CD1c-positive myeloid dendritic cell (primary cell): ENCODE data around the gene TRPM4.
"Not testable (repeated sequence)": the region's sequence is repeated elsewhere in the genome, so short reads cannot be mapped to it uniquely, and the experiment has no call there.

Source experiments
- DNase-seq: peaks from one replicate; pipeline ENCODE4 v3.0.0-alpha.2; 2016; ENCODE audit errors: extremely low spot score

Gene TRPM4

GRCh38 chr19:49157445-49158224 is at the start of gene TRPM4:
TSS of gene TRPM4 (plus strand) at chr19:49157792. CDS start at chr19:49157867, 75 bp downstream.
- DNase-seq: peak; percentile 79

- no peak for DNase-seq
These were observed 48.5 kb upstream of the TRPM4 start for GRCh38 chr19:49109051-49109450.

GRCh38 chr19:49109569-49110233 is 47.9 kb upstream of the TRPM4 start:
- DNase-seq: no peak

DNA sequence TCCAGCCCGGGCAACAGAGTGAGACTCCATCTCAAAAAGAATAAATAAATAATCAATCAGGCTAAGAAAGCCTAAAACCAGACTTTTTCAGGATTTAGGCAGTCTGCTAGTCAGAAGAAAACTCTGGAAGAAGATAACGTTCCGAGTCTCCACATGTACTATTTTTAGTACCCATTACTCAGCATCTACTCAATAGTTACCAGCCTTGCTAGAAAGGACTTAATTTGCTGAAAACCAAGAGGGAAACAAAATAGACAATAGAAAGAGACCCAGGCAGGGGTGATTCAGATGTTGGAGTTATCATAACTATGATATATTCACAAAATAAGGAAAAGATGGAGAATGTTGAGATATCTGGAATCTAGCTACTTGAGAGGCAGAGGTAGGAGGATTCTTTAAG is 47.0 kb upstream of the TRPM4 start:
- DNase-seq: no peak

- peak; percentile 12 for DNase-seq
These were observed 46.2 kb upstream of the TRPM4 start for GRCh38 chr19:49111218-49111998.

- peak; percentile 88 for DNase-seq
These were observed 43.6 kb upstream of the TRPM4 start, which contains the start of gene LIN7B for GRCh38 chr19:49113762-49114629. TSS of gene LIN7B (plus strand) at chr19:49114370. CDS start at chr19:49114405, 35 bp downstream.

- DNase-seq: peak; percentile 60
These were observed 42.8 kb upstream of the TRPM4 start for GRCh38 chr19:49114630-49115363.

GRCh38 chr19:49116544-49116943 is 41.0 kb upstream of the TRPM4 start:
- peak; percentile 87 for DNase-seq

- no peak for DNase-seq
These were observed 39.7 kb upstream of the TRPM4 start for GRCh38 chr19:49117677-49118564.

- DNase-seq: peak; percentile 97
These were observed 38.8 kb upstream of the TRPM4 start, which contains the start of gene C19orf73 for GRCh38 chr19:49118565-49119410. TSS of gene C19orf73 (minus strand) at chr19:49119143. CDS start at chr19:49119022, 121 bp downstream.

- peak; percentile 46 for DNase-seq
These were observed 37.9 kb upstream of the TRPM4 start, which contains the start of gene PPFIA3 for GRCh38 chr19:49119411-49120324. TSS of gene PPFIA3 (plus strand) at chr19:49119544. CDS start at chr19:49127874, 8,330 bp downstream.

GRCh38 chr19:49120325-49120683 is 37.3 kb upstream of the TRPM4 start:
- DNase-seq: no peak

DNA sequence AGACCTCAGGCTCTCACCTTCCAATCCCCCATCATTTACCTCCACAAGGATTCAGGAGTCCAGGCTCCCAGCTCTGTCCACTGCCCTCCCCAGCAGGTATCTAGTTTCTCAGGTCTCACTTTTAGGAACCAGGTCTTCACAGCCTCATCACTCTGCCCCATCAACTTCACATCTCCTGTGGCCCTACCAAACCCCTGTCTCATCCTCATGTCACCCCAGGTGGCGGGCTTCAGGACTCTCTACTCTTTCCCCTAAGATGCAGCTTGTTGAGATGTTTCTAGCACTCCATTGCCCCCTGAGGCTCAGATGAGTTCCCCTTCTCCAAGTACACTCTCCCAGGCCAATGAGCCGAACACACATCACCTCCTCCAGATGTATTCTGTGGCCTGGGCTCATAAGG is 36.7 kb upstream of the TRPM4 start:
- DNase-seq: no peak

- not testable (repeated sequence) for DNase-seq
These were observed 35.8 kb upstream of the TRPM4 start for GRCh38 chr19:49121841-49122240.

GRCh38 chr19:49123285-49123684 is 34.3 kb upstream of the TRPM4 start:
- DNase-seq: not testable (repeated sequence)

DNA sequence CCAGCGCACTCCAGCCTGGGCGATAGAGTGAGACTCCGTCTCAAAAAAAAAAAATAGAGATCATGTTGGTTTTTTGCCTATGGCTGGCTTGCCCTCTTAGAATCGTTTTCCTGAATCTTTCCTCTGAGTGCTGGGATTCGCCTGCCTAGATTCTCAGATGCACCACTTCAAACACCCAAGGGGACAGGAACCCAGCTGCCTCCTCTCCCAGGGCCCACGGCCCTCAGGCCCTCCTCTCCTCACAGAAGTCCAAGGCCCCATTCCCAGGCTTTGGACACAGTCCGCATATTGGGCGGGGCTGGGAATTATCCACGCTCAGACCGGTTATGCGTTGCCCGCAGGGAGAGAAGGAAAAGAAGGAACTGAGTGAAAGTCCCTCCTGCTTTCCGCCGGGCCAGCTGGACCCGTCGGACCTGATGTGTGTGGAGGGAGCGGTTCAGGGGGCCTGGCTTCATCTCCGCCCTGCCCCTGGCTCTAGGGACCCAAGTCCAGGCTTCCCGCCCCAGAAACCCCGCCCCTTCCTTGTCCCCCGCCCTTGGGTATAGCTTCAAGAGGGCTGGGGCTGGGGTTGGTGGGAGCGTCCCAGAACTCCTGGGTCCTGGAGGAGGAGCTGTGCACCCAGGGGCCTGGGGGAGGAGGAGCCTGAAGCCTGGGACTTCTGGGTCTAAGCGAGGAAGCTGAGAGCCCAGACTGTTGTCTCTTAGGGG is 32.4 kb upstream of the TRPM4 start:
- DNase-seq: no peak

DNA sequence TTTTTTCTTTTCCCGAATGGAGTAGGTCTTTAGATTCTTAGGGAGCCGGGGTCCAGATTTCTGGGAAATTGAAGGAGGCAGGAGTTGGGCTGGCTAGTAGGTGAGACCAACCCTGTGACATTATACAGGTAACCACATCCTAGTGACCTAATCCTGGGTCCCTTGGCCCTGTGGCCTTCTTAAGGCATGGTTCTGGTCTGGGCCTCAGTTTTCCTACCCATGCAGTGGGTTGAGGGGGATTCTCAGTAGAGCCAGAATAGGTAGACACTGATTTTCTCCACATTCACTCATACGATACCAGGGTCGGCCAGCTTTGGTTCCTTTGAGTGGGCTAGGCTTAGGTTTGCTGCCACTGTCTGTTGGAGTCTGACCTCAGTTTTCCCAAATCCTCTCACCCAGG is 31.0 kb upstream of the TRPM4 start:
- DNase-seq: no peak
